ENCODE results near the gene ACBD4. TPM values are rescaled to one million over a fixed set of nuclear protein-coding genes. Genes with fewer than 3 reads are reported as not detected.

Gene ACBD4
- polyA plus RNA-seq, 1 of the 3 experiments (the other 2 are of a cell fraction), result 15.8 TPM

DNA sequence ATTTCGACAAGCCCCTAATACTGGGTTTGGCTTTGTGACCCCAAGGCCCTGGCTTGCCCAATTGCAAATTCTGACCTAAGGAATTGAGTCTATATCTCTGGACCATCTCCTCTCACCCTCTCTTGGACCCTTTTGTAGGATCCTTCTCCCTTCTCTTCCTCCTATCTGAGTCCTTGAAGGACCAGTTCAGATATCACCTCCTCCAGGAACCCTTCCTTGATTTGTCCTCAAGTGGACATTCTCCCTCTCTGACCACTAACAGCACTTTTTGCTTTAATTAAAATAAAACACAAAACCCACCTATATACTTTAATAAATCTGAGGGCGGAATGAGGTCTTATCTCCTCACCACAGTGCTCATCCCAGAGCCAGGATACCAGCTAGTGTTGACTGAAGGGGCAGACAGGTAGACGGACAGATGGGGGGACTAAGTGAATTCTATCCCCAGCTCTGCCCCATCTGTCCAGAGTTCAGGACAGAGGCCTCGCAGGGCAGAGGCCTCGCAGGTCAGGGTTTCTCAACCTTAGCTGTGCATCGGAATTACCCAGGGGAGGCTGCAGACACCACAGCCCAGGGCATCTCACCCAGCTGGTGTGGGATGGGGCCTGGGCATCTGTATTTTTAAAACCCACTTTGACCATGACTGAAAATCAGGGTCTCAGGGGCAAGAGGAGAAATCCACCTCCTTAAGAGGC lies 12.3 kb upstream of the ACBD4 start:
- ChIA-PET POLR2A (interaction anchor here (0.7 kb wide), 1 partner anchor 25 kb away, joined by 3 read pairs; the partner anchor contains the start of gene HEXIM1), CTCF (interaction anchor here (1.0 to 3.7 kb wide), 4 partner anchors 9 to 74 kb away, joined by 3 to 21 read pairs (median 12); partner anchors contain the start of genes ACBD4 and PLCD3)
- H3K4me1 ChIP-seq (ENCODE audit: control insufficient read depth in 1 of 2, insufficient read depth in 2 of 2, low read depth in 1 of 2, low read length in 1 of 2), result peaks cover 33 to 35% of the 10 kb centered on the region in 2 experiments; a peak in 3 of 4 replicates
- no peaks in the 10 kb centered on the region for H3K9me2 ChIP-seq
- no peak overlapping the region for H3K4me3 ChIP-seq (ENCODE audit: low read depth in 2 of 2, low read length in 1 of 2)
- 83% methylated on average over 4 of the region's 6 CpGs for WGBS (ENCODE audit: low lambda C conversion rate)
- H3K79me2 ChIP-seq (ENCODE audit: insufficient read depth), result peaks cover 67% of the 10 kb centered on the region
- H2AFZ ChIP-seq (ENCODE audit: low read depth), result no peak overlapping the region
- peak overlapping the region; percentile 68; the same call in 1 of the 2 replicates for H3K9ac ChIP-seq
- peak overlapping the region in 1 of 2 experiments; percentile 93; a peak in 2 of 4 replicates for H3K27ac ChIP-seq (ENCODE audit: low read depth in 2 of 2, low read length in 1 of 2)
- H3F3A ChIP-seq (replicated peaks; ENCODE audit: insufficient read depth), result peaks cover 13% of the 10 kb centered on the region
- H3K4me2 ChIP-seq, result peak overlapping the region; percentile 76
- no peaks in the 10 kb centered on the region for H3K9me3 ChIP-seq
- DNase-seq, result no peak
- peaks cover 4 to 7% of the 10 kb centered on the region in 2 experiments for H3K36me3 ChIP-seq (replicated peaks in 1 of 2; ENCODE audit: control insufficient read depth in 1 of 2, insufficient read depth in 2 of 2, low read length in 1 of 2)
- TF ChIP-seq TEAD4 (IDR thresholded peaks at IDR 0.05; ENCODE audit: borderline replicate concordance, insufficient read depth), result no peak
- no peak for TF ChIP-seq ELF1 (IDR thresholded peaks at IDR 0.05)
- no peak for TF ChIP-seq MEF2A (IDR thresholded peaks at IDR 0.05; ENCODE audit: borderline replicate concordance, low read depth)
- TF ChIP-seq RXRA (IDR thresholded peaks at IDR 0.05; ENCODE audit: borderline replicate concordance, low read depth), result no peak
- TF ChIP-seq POLR2AphosphoS5 (IDR thresholded peaks at IDR 0.05; ENCODE audit: low read depth, low read length), result no peak
- no peak for TF ChIP-seq RCOR1 (IDR thresholded peaks at IDR 0.05; ENCODE audit: low read length)
- TF ChIP-seq NRF1 (IDR thresholded peaks at IDR 0.05; ENCODE audit: low read depth, low read length), result no peak
- no peak for TF ChIP-seq TCF12 (IDR thresholded peaks at IDR 0.05)
- TF ChIP-seq, protein P1, sequence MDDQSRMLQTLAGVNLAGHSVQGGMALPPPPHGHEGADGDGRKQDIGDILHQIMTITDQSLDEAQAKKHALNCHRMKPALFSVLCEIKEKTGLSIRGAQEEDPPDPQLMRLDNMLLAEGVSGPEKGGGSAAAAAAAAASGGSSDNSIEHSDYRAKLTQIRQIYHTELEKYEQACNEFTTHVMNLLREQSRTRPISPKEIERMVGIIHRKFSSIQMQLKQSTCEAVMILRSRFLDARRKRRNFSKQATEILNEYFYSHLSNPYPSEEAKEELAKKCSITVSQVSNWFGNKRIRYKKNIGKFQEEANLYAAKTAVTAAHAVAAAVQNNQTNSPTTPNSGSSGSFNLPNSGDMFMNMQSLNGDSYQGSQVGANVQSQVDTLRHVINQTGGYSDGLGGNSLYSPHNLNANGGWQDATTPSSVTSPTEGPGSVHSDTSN (IDR thresholded peaks at IDR 0.05), result no peak
- TF ChIP-seq, protein P2, sequence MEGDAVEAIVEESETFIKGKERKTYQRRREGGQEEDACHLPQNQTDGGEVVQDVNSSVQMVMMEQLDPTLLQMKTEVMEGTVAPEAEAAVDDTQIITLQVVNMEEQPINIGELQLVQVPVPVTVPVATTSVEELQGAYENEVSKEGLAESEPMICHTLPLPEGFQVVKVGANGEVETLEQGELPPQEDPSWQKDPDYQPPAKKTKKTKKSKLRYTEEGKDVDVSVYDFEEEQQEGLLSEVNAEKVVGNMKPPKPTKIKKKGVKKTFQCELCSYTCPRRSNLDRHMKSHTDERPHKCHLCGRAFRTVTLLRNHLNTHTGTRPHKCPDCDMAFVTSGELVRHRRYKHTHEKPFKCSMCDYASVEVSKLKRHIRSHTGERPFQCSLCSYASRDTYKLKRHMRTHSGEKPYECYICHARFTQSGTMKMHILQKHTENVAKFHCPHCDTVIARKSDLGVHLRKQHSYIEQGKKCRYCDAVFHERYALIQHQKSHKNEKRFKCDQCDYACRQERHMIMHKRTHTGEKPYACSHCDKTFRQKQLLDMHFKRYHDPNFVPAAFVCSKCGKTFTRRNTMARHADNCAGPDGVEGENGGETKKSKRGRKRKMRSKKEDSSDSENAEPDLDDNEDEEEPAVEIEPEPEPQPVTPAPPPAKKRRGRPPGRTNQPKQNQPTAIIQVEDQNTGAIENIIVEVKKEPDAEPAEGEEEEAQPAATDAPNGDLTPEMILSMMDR (IDR thresholded peaks at IDR 0.05), result no peak
- no peaks in the 10 kb centered on the region for H4K20me1 ChIP-seq (ENCODE audit: insufficient read depth)
- H3K27me3 ChIP-seq (ENCODE audit: insufficient read depth), result no peaks in the 10 kb centered on the region

GRCh38 chr17:45123930-45124796 lies 11.3 kb upstream of the ACBD4 start:
- Histone ChIP-seq H3K27ac (ENCODE audit: low read depth in 2 of 2, low read length in 1 of 2) (peak overlapping the region; percentile 56 to 93), H3K9me2 (no peaks in the 10 kb centered on the region), H2AFZ (ENCODE audit: low read depth) (no peak overlapping the region; the same call in 1 of the 2 replicates), H3K4me3 (ENCODE audit: low read depth in 2 of 2, low read length in 1 of 2) (no peak overlapping the region), H3K9me3 (no peaks in the 10 kb centered on the region), H3K4me2 (peak overlapping the region; percentile 76), H4K20me1 (ENCODE audit: insufficient read depth) (no peaks in the 10 kb centered on the region), H3K27me3 (ENCODE audit: insufficient read depth) (no peaks in the 10 kb centered on the region), H3K79me2 (ENCODE audit: insufficient read depth) (peaks cover 76% of the 10 kb centered on the region), H3K4me1 (ENCODE audit: control insufficient read depth in 1 of 2, insufficient read depth in 2 of 2, low read depth in 1 of 2, low read length in 1 of 2) (peaks cover 36 to 41% of the 10 kb centered on the region in 2 experiments; a peak in 3 of 4 replicates), H3F3A (replicated peaks; ENCODE audit: insufficient read depth) (peaks cover 14% of the 10 kb centered on the region), H3K36me3 (replicated peaks in 1 of 2; ENCODE audit: control insufficient read depth in 1 of 2, insufficient read depth in 2 of 2, low read length in 1 of 2) (peaks cover 0 to 7% of the 10 kb centered on the region in 2 experiments), H3K9ac (peak overlapping the region; percentile 68)
- WGBS (ENCODE audit: low lambda C conversion rate), result 40% methylated on average over 11 of the region's 15 CpGs
- ChIA-PET CTCF (interaction anchor here (0.7 to 3.7 kb wide), 6 partner anchors 8 to 197 kb away, joined by 3 to 21 read pairs (median 8); partner anchors contain the start of genes ACBD4 and PLCD3), POLR2A (no interaction called here)
- peak; percentile 80 for DNase-seq
- TF ChIP-seq EP300 (IDR thresholded peaks at IDR 0.05; ENCODE audit: borderline replicate concordance in 1 of 2, low read depth in 1 of 2, low read length in 1 of 2), result peak in 1 of 2 experiments; percentile 81; a peak in 2 of 4 replicates
- TF ChIP-seq FOSL2 (IDR thresholded peaks at IDR 0.05; ENCODE audit: borderline replicate concordance, low read depth), result peak; percentile 99
- peak; percentile 97; the same call in 1 of the 2 replicates for TF ChIP-seq JUND (IDR thresholded peaks at IDR 0.05)
- peak; percentile 89 for TF ChIP-seq TCF12 (IDR thresholded peaks at IDR 0.05)
- peak; percentile 52; the same call in 1 of the 2 replicates for TF ChIP-seq GABPA (IDR thresholded peaks at IDR 0.05; ENCODE audit: low read depth)
- TF ChIP-seq NRF1 (IDR thresholded peaks at IDR 0.05; ENCODE audit: low read depth, low read length), result no peak
- TF ChIP-seq, protein P2 (IDR thresholded peaks at IDR 0.05), result no peak
- peak; percentile 45 for TF ChIP-seq CHD2 (IDR thresholded peaks at IDR 0.05; ENCODE audit: low read length, partially characterized antibody)
- peak; percentile 50; the same call in 1 of the 2 replicates for TF ChIP-seq POLR2AphosphoS5 (IDR thresholded peaks at IDR 0.05; ENCODE audit: low read depth, low read length)

Measured in SK-N-SH (cell line).